ENCODE measurements around the gene IL12A.

The IL12A gene

GRCh38 chr3:159977295-159977694, 11.3 kb upstream of the IL12A start:
- Mint-ChIP-seq H3K9me3 (no peaks in the 10 kb centered on the region), H3K4me3 (no peak overlapping the region), H3K4me1 (no peaks in the 10 kb centered on the region), H3K36me3 (ENCODE audit: low read depth) (no peaks in the 10 kb centered on the region), H3K27me3 (peaks cover 21% of the 10 kb centered on the region), H3K27ac (no peak overlapping the region)
- ATAC-seq (no peak), DNase-seq (no peak)

- Mint-ChIP-seq H3K9me3 (no peaks in the 10 kb centered on the region), H3K4me3 (no peak overlapping the region), H3K27ac (no peak overlapping the region), H3K27me3 (peaks cover 20% of the 10 kb centered on the region), H3K36me3 (ENCODE audit: low read depth) (no peaks in the 10 kb centered on the region), H3K4me1 (no peaks in the 10 kb centered on the region)
- ATAC-seq (no peak), DNase-seq (no peak)
Observed at GRCh38 chr3:159978353-159978752, 10.3 kb upstream of the IL12A start.

- H3K4me3 Mint-ChIP-seq, result no peak overlapping the region
- no peak overlapping the region for H3K27ac Mint-ChIP-seq
- H3K4me1 Mint-ChIP-seq, result no peaks in the 10 kb centered on the region
- H3K27me3 Mint-ChIP-seq, result peaks cover 19% of the 10 kb centered on the region
- no peaks in the 10 kb centered on the region for H3K9me3 Mint-ChIP-seq
- ATAC-seq (no peak), DNase-seq (no peak)
- H3K36me3 Mint-ChIP-seq (ENCODE audit: low read depth), result no peaks in the 10 kb centered on the region
Observed at GRCh38 chr3:159978918-159979703, 9.5 kb upstream of the IL12A start.

GRCh38 chr3:159982442-159982974, 6.1 kb upstream of the IL12A start:
- ATAC-seq (no peak), DNase-seq (no peak)
- Mint-ChIP-seq H3K36me3 (ENCODE audit: low read depth) (no peaks in the 10 kb centered on the region), H3K4me3 (no peak overlapping the region), H3K4me1 (peaks cover 6% of the 10 kb centered on the region), H3K27ac (no peak overlapping the region), H3K9me3 (no peaks in the 10 kb centered on the region), H3K27me3 (peaks cover 12% of the 10 kb centered on the region)

- ATAC-seq, result peak; percentile 11
- Mint-ChIP-seq H3K36me3 (ENCODE audit: low read depth) (no peaks in the 10 kb centered on the region), H3K27ac (peak overlapping the region; percentile 24)
Observed at GRCh38 chr3:159987291-159987711, 1.3 kb upstream of the IL12A start.

GRCh38 chr3:159989973-159990846, 1.6 kb downstream of the IL12A start:
- Mint-ChIP-seq H3K4me1 (peaks cover 20% of the 10 kb centered on the region), H3K27me3 (peaks cover 3% of the 10 kb centered on the region), H3K27ac (no peak overlapping the region), H3K9me3 (no peaks in the 10 kb centered on the region), H3K36me3 (ENCODE audit: low read depth) (no peaks in the 10 kb centered on the region), H3K4me3 (no peak overlapping the region)
- no peak for ATAC-seq
- DNase-seq, result no peak

More at GRCh38 chr3:159987291-159987711, 1.3 kb upstream of the IL12A start:
- peak overlapping the region; percentile 62 for H3K4me3 Mint-ChIP-seq
- H3K27me3 Mint-ChIP-seq, result peaks cover 3% of the 10 kb centered on the region
- H3K4me1 Mint-ChIP-seq, result peaks cover 20% of the 10 kb centered on the region
- no peaks in the 10 kb centered on the region for H3K9me3 Mint-ChIP-seq
- peak; percentile 22 for DNase-seq

- peaks cover 3% of the 10 kb centered on the region for H3K27me3 Mint-ChIP-seq
- no peak overlapping the region for H3K4me3 Mint-ChIP-seq
- H3K4me1 Mint-ChIP-seq, result peaks cover 20% of the 10 kb centered on the region
- no peaks in the 10 kb centered on the region for H3K9me3 Mint-ChIP-seq
- ATAC-seq (no peak), DNase-seq (no peak)
- no peaks in the 10 kb centered on the region for H3K36me3 Mint-ChIP-seq (ENCODE audit: low read depth)
- no peak overlapping the region for H3K27ac Mint-ChIP-seq
Observed at GRCh38 chr3:159991591-159991990, 3.0 kb downstream of the IL12A start.

GRCh38 chr3:159992589-159992988, 4.0 kb downstream of the IL12A start:
- no peak overlapping the region for H3K4me3 Mint-ChIP-seq
- H3K27me3 Mint-ChIP-seq, result peaks cover 3% of the 10 kb centered on the region
- no peak overlapping the region for H3K27ac Mint-ChIP-seq
- DNase-seq (no peak), ATAC-seq (no peak)
- peaks cover 14% of the 10 kb centered on the region for H3K4me1 Mint-ChIP-seq
- no peaks in the 10 kb centered on the region for H3K9me3 Mint-ChIP-seq
- no peaks in the 10 kb centered on the region for H3K36me3 Mint-ChIP-seq (ENCODE audit: low read depth)

GRCh38 chr3:159994182-159994581, 5.5 kb downstream of the IL12A start:
- Mint-ChIP-seq H3K36me3 (ENCODE audit: low read depth) (no peaks in the 10 kb centered on the region), H3K27ac (no peak overlapping the region), H3K9me3 (no peaks in the 10 kb centered on the region), H3K27me3 (peaks cover 3% of the 10 kb centered on the region), H3K4me1 (peaks cover under 1% of the 10 kb centered on the region), H3K4me3 (no peak overlapping the region)
- ATAC-seq, result no peak
- no peak for DNase-seq

- H3K27ac Mint-ChIP-seq, result no peak overlapping the region
- H3K36me3 Mint-ChIP-seq (ENCODE audit: low read depth), result no peaks in the 10 kb centered on the region
- H3K4me1 Mint-ChIP-seq, result no peaks in the 10 kb centered on the region
Observed at GRCh38 chr3:159995091-159995490, 6.5 kb downstream of the IL12A start.

GRCh38 chr3:159996018-159996417, 7.4 kb downstream of the IL12A start:
- H3K27me3 Mint-ChIP-seq, result no peaks in the 10 kb centered on the region
- ATAC-seq (no peak), DNase-seq (no peak)
- no peak overlapping the region for H3K27ac Mint-ChIP-seq
- H3K4me3 Mint-ChIP-seq, result no peak overlapping the region
- H3K36me3 Mint-ChIP-seq (ENCODE audit: low read depth), result no peaks in the 10 kb centered on the region
- H3K4me1 Mint-ChIP-seq, result no peaks in the 10 kb centered on the region
- no peaks in the 10 kb centered on the region for H3K9me3 Mint-ChIP-seq

More at GRCh38 chr3:159995091-159995490, 6.5 kb downstream of the IL12A start:
- no peak for DNase-seq
- no peak for ATAC-seq
- no peaks in the 10 kb centered on the region for H3K27me3 Mint-ChIP-seq
- H3K9me3 Mint-ChIP-seq, result no peaks in the 10 kb centered on the region
- H3K4me3 Mint-ChIP-seq, result no peak overlapping the region

GRCh38 chr3:159996959-159997358, 8.3 kb downstream of the IL12A start:
- H3K4me3 Mint-ChIP-seq, result no peak overlapping the region
- no peaks in the 10 kb centered on the region for H3K36me3 Mint-ChIP-seq (ENCODE audit: low read depth)
- H3K27me3 Mint-ChIP-seq, result no peaks in the 10 kb centered on the region
- no peak overlapping the region for H3K27ac Mint-ChIP-seq
- no peak for ATAC-seq
- H3K9me3 Mint-ChIP-seq, result no peaks in the 10 kb centered on the region
- no peaks in the 10 kb centered on the region for H3K4me1 Mint-ChIP-seq
- DNase-seq, result no peak

- Mint-ChIP-seq H3K27me3 (no peaks in the 10 kb centered on the region), H3K4me3 (no peak overlapping the region), H3K4me1 (no peaks in the 10 kb centered on the region), H3K36me3 (ENCODE audit: low read depth) (no peaks in the 10 kb centered on the region), H3K27ac (no peak overlapping the region), H3K9me3 (no peaks in the 10 kb centered on the region)
- ATAC-seq (no peak), DNase-seq (no peak)
Observed at GRCh38 chr3:160001148-160001760, 12.6 kb downstream of the IL12A start.

GRCh38 chr3:160001850-160002623, 13.4 kb downstream of the IL12A start:
- no peaks in the 10 kb centered on the region for H3K27me3 Mint-ChIP-seq
- DNase-seq (no peak), ATAC-seq (no peak)
- H3K4me3 Mint-ChIP-seq, result no peak overlapping the region
- H3K9me3 Mint-ChIP-seq, result no peaks in the 10 kb centered on the region
- H3K4me1 Mint-ChIP-seq, result no peaks in the 10 kb centered on the region
- no peak overlapping the region for H3K27ac Mint-ChIP-seq
- no peaks in the 10 kb centered on the region for H3K36me3 Mint-ChIP-seq (ENCODE audit: low read depth)
